Thyroid gland (tissue), 4 donors: ENCODE data around the gene MVB12B.

Experiments used
- CTCF ChIP-seq, 6 experiments: fragments of 200-600 bp in 3 of 6; fragments of 450-650 bp in 3 of 6; sonication (generic) in 3 of 6; IDR thresholded peaks; one replicate each; pipeline ENCODE4 v1.5.1; 2016 to 2019; ENCODE audit warnings: antibody characterized with exemption in 6 of 6, mild to moderate bottlenecking in 2 of 6, inconsistent platforms in 1 of 6, moderate library complexity in 1 of 6
- POLR2A ChIP-seq, 2 donors: fragments of 450-650 bp; IDR thresholded peaks; one replicate each; pipeline ENCODE4 v1.6.1; 2017; ENCODE audit warnings: antibody characterized with exemption in 2 of 2, mild to moderate bottlenecking in 2 of 2, moderate library complexity in 1 of 2

DNA sequence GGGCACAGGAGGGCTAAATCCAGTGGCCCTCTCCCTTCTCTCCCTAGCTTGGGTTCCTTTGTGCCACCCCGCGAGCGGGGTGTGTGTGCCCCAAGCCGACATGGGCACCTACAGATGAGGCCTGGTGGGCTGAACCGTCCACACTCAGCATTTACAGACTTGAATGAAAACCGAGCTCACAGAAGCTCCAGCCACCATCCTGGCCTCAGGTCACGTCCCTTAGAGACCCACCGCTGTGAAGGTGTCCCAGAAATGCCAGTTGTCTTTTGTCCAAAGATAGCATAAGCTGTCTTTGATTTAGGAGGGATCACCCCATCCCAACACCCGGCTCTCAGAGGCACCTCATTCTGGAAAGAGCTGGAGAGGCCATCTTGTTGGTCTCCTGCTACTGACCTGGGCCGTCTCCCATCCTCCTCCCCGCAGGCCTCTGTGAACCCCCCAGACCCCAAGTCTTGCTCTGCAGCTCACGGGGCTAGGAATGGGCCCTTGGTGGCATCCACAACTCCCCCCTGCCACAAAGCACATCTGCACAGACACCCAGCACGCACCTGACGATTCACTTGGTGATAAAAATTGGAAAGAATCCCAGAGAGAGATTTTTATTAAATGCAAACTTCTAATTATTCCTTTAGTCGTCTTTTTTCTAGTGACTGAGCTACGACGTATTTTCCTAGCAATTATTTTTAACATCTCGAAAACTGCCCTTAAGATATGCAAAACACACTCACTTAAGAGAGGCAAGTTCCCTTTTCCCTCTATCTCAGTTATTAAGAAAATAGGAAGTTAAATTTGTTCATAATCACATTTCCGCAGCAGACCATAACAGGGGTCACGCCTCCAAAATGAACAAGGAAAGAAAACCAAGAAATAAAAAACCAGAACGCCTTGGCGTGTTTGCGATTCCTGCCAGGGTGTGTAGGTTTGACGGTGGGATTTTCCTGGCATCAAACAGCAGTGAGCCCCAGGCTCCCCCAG lies 206.6 kb downstream of the MVB12B start:
- TF ChIP-seq CTCF (IDR thresholded peaks at IDR 0.05) (no peak), POLR2A (IDR thresholded peaks at IDR 0.05) (no peak)
